KMS-11 (cell line): ENCODE measurements around the gene SNX9.

Experiments
- H2AFZ ChIP-seq: fragments of 200-600 bp; sonication (generic); 2 replicates; pipeline ENCODE4 v1.6.1; 2016; ENCODE audit warnings: antibody characterized with exemption, mixed run types, low read depth
- H3K27ac ChIP-seq: fragments of 200-600 bp; sonication (generic); 2 replicates; pipeline ENCODE4 v1.6.1; 2016; ENCODE audit warnings: mild to moderate bottlenecking, mixed run types
- H3K27me3 ChIP-seq: fragments of 200-600 bp; sonication (generic); 2 replicates; pipeline ENCODE4 v1.6.1; 2017; ENCODE audit warnings: mild to moderate bottlenecking, low read depth, mixed run types, moderate library complexity; ENCODE audit not compliant: insufficient read depth
- H3K36me3 ChIP-seq: fragments of 200-600 bp; sonication (generic); 2 replicates; pipeline ENCODE4 v1.6.1; 2017; ENCODE audit warnings: mild to moderate bottlenecking, mixed run types; ENCODE audit not compliant: insufficient read depth
- H3K4me1 ChIP-seq: fragments of 200-600 bp; sonication (generic); 2 replicates; pipeline ENCODE4 v1.6.1; 2016; ENCODE audit warnings: mild to moderate bottlenecking, low read depth, mixed run types; ENCODE audit not compliant: poor library complexity, severe bottlenecking
- H3K4me2 ChIP-seq: fragments of 200-600 bp; sonication (generic); 2 replicates; pipeline ENCODE4 v1.7.0; 2016; ENCODE audit warnings: mild to moderate bottlenecking, mixed run types
- H3K4me3 ChIP-seq: fragments of 200-600 bp; sonication (generic); IDR thresholded peaks from 2 replicates; pipeline ENCODE4 v1.6.1; 2017; ENCODE audit warnings: low read depth, low read length, mixed read lengths; ENCODE audit not compliant: insufficient read depth
- H3K79me2 ChIP-seq: fragments of 200-600 bp; sonication (generic); 2 replicates; pipeline ENCODE4 v1.6.1; 2016; ENCODE audit warnings: low read depth, mixed run types; ENCODE audit not compliant: insufficient read depth
- H3K9ac ChIP-seq: fragments of 200-600 bp; sonication (generic); 2 replicates; pipeline ENCODE4 v1.6.1; 2016; ENCODE audit warnings: mild to moderate bottlenecking, mixed run types
- H4K20me1 ChIP-seq: fragments of 200-600 bp; sonication (generic); 2 replicates; pipeline ENCODE4 v1.6.1; 2016; ENCODE audit warnings: mild to moderate bottlenecking, mixed run types; ENCODE audit not compliant: insufficient read depth
- TF ChIP-seq, protein P1 (sequence below): fragments of 200-600 bp; sonication (generic); conservative IDR thresholded peaks from 2 replicates; pipeline ENCODE4 v1.6.1; 2017; ENCODE audit warnings: low read depth, mild to moderate bottlenecking, antibody characterized with exemption, low read length, moderate library complexity, mixed read lengths

SNX9 gene

GRCh38 chr6:157988700-157989063 is 165.6 kb downstream of the SNX9 start:
- TF ChIP-seq, protein P1, sequence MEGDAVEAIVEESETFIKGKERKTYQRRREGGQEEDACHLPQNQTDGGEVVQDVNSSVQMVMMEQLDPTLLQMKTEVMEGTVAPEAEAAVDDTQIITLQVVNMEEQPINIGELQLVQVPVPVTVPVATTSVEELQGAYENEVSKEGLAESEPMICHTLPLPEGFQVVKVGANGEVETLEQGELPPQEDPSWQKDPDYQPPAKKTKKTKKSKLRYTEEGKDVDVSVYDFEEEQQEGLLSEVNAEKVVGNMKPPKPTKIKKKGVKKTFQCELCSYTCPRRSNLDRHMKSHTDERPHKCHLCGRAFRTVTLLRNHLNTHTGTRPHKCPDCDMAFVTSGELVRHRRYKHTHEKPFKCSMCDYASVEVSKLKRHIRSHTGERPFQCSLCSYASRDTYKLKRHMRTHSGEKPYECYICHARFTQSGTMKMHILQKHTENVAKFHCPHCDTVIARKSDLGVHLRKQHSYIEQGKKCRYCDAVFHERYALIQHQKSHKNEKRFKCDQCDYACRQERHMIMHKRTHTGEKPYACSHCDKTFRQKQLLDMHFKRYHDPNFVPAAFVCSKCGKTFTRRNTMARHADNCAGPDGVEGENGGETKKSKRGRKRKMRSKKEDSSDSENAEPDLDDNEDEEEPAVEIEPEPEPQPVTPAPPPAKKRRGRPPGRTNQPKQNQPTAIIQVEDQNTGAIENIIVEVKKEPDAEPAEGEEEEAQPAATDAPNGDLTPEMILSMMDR = no peak
- peaks cover 10% of the 10 kb centered on the region for H3K4me1 ChIP-seq
- no peak overlapping the region for H3K27ac ChIP-seq
- H4K20me1 ChIP-seq = no peaks in the 10 kb centered on the region
- no peak overlapping the region for H3K4me2 ChIP-seq
- H3K36me3 ChIP-seq = no peaks in the 10 kb centered on the region
- H3K4me3 ChIP-seq = no peak overlapping the region
- H3K9ac ChIP-seq = no peak overlapping the region
- no peak overlapping the region for H2AFZ ChIP-seq
- H3K79me2 ChIP-seq = peaks cover 28% of the 10 kb centered on the region; the same call in 1 of the 2 replicates
- H3K27me3 ChIP-seq = no peaks in the 10 kb centered on the region

GRCh38 chr6:157989541-157990289 is 166.7 kb downstream of the SNX9 start:
- H3K4me3 ChIP-seq = no peak overlapping the region
- H3K4me2 ChIP-seq = no peak overlapping the region
- H3K27me3 ChIP-seq = no peaks in the 10 kb centered on the region
- peaks cover 19% of the 10 kb centered on the region; the same call in 1 of the 2 replicates for H3K79me2 ChIP-seq
- H2AFZ ChIP-seq = no peak overlapping the region
- no peaks in the 10 kb centered on the region for H3K36me3 ChIP-seq
- H3K9ac ChIP-seq = no peak overlapping the region
- TF ChIP-seq, protein P1 = no peak
- H3K27ac ChIP-seq = no peak overlapping the region
- H4K20me1 ChIP-seq = no peaks in the 10 kb centered on the region
- H3K4me1 ChIP-seq = peaks cover under 1% of the 10 kb centered on the region

GRCh38 chr6:157990321-157991066 is 167.4 kb downstream of the SNX9 start:
- no peak overlapping the region for H3K4me2 ChIP-seq
- no peaks in the 10 kb centered on the region for H3K36me3 ChIP-seq
- no peaks in the 10 kb centered on the region for H3K4me1 ChIP-seq
- H4K20me1 ChIP-seq = no peaks in the 10 kb centered on the region
- no peaks in the 10 kb centered on the region for H3K27me3 ChIP-seq
- H2AFZ ChIP-seq = no peak overlapping the region
- no peak overlapping the region for H3K27ac ChIP-seq
- H3K9ac ChIP-seq = no peak overlapping the region
- H3K4me3 ChIP-seq = no peak overlapping the region
- peaks cover 11% of the 10 kb centered on the region; the same call in 1 of the 2 replicates for H3K79me2 ChIP-seq
- TF ChIP-seq, protein P1 = no peak

DNA sequence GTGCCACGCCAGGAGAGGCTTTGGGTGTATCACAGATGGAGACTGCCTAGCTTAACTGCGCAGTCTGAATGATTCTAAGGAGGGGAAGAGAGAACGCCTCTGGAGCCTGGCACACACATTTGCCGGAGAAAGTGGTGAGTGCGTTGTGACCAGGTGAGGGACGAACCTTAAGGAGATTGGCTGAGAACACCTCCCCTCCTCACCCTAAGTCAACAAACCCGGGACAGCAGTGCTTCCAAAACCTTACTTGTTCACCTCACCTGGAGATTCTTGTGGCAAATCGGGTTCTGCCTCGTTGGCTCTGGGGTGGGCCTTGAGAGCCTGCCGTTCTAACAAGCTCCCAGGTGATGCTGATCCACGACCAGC is 168.0 kb downstream of the SNX9 start:
- H3K9ac ChIP-seq = no peak overlapping the region
- H2AFZ ChIP-seq = no peak overlapping the region
- no peaks in the 10 kb centered on the region for H4K20me1 ChIP-seq
- H3K36me3 ChIP-seq = no peaks in the 10 kb centered on the region
- H3K4me2 ChIP-seq = no peak overlapping the region
- H3K79me2 ChIP-seq = peaks cover 9% of the 10 kb centered on the region; the same call in 1 of the 2 replicates
- no peaks in the 10 kb centered on the region for H3K27me3 ChIP-seq
- no peaks in the 10 kb centered on the region for H3K4me1 ChIP-seq
- no peak overlapping the region for H3K4me3 ChIP-seq
- TF ChIP-seq, protein P1 = no peak
- no peak overlapping the region for H3K27ac ChIP-seq
